Keratinocyte (primary cell): Measurements from ENCODE around the gene CDC20B. TPM values are rescaled to one million over a fixed set of nuclear protein-coding genes. Genes with fewer than 3 reads are reported as not detected.

ENCODE experiments used
- DNase-seq: peaks from one replicate; pipeline ENCODE4 v3.0.0-alpha.2; 2011; ENCODE audit warnings: low read depth, missing footprints, low spot score
- FAIRE-seq: peaks from 2 replicates; lab custom pipeline; 2011; peaks lifted over from hg19 to GRCh38; lab: Jason Lieb, UNC
- H2AFZ ChIP-seq: 2 replicates; pipeline ENCODE4 v1.6.0; 2012; ENCODE audit warnings: low read length, control low read depth, inconsistent platforms; ENCODE audit not compliant: control insufficient read depth
- H3K27ac ChIP-seq: 2 replicates; pipeline ENCODE4 v1.5.1; 2011; ENCODE audit warnings: low read length; ENCODE audit not compliant: control insufficient read depth, insufficient read depth
- H3K27me3 ChIP-seq: 3 replicates; pipeline ENCODE4 v1.6.0; 2011; ENCODE audit warnings: low read length; ENCODE audit not compliant: control insufficient read depth, insufficient read depth; ENCODE audit errors: extremely low read depth
- H3K36me3 ChIP-seq, 2 experiments: 2 replicates in 1 of 2; 3 replicates in 1 of 2; pipeline ENCODE4 v1.5.1; 2011; ENCODE audit warnings: low read length in 2 of 2, mild to moderate bottlenecking in 1 of 2; ENCODE audit not compliant: control insufficient read depth in 2 of 2, insufficient read depth in 2 of 2; ENCODE audit errors: extremely low read depth in 1 of 2
- H3K4me1 ChIP-seq: 3 replicates; pipeline ENCODE4 v1.5.1; 2011; ENCODE audit warnings: low read length; ENCODE audit not compliant: control insufficient read depth, insufficient read depth; ENCODE audit errors: extremely low read depth
- H3K4me2 ChIP-seq: 3 replicates; pipeline ENCODE4 v1.6.0; 2011; ENCODE audit warnings: low read depth, low read length; ENCODE audit not compliant: control insufficient read depth, insufficient read depth; ENCODE audit errors: extremely low read depth
- H3K4me3 ChIP-seq, 3 experiments: fragments of 200-600 bp in 1 of 3; sonication (generic) in 1 of 3; 2 replicates in 2 of 3; 3 replicates in 1 of 3; pipeline ENCODE4 v1.5.1; 2011 to 2016; ENCODE audit warnings: low read length in 3 of 3, mild to moderate bottlenecking in 3 of 3, control low read depth in 2 of 3, inconsistent platforms in 1 of 3, low read depth in 1 of 3, mixed read lengths in 1 of 3, mixed run types in 1 of 3, moderate library complexity in 1 of 3; ENCODE audit not compliant: control insufficient read depth in 2 of 3, insufficient read depth in 2 of 3; ENCODE audit errors: extremely low read depth in 1 of 3
- H3K79me2 ChIP-seq: 2 replicates; pipeline ENCODE4 v1.6.0; 2012; ENCODE audit warnings: low read length; ENCODE audit not compliant: control insufficient read depth, insufficient read depth
- H3K9ac ChIP-seq: 3 replicates; pipeline ENCODE4 v1.6.0; 2011; ENCODE audit warnings: low read length; ENCODE audit not compliant: control insufficient read depth, insufficient read depth; ENCODE audit errors: extremely low read depth
- H3K9me1 ChIP-seq: 3 replicates; pipeline ENCODE4 v1.6.0; 2011; ENCODE audit warnings: low read length; ENCODE audit not compliant: control insufficient read depth, insufficient read depth; ENCODE audit errors: extremely low read depth
- H3K9me3 ChIP-seq: 2 replicates; pipeline ENCODE4 v1.5.1; 2012; ENCODE audit warnings: low read depth, low read length; ENCODE audit not compliant: control insufficient read depth
- H4K20me1 ChIP-seq: 3 replicates; pipeline ENCODE4 v1.6.0; 2011; ENCODE audit warnings: low read length; ENCODE audit not compliant: control insufficient read depth, insufficient read depth; ENCODE audit errors: extremely low read depth
- EZH2 ChIP-seq: IDR thresholded peaks from one replicate; pipeline ENCODE4 v1.6.1; 2012; ENCODE audit warnings: inconsistent platforms, mild to moderate bottlenecking, low read length, moderate library complexity
- dilution Hi-C: fragments of 300-500 bp; cut with MboI; formaldehyde crosslinking; loops from one replicate; pipeline ENCODE4 v1.7.0; 2020; ENCODE audit warnings: low sequenced_read_pairs; ENCODE audit not compliant: extremely low pct_ligation_motif_present
- polyA plus RNA-seq, 5 experiments: library from polyadenylated mRNA; depleted of rRNA in 3 of 5; stranded (reverse) in 3 of 5; stranded (forward) in 1 of 5; unstranded in 1 of 5; fragments of >200 nt; gene quantifications; 1 replicate in 1 of 5; 2 replicates in 3 of 5; 3 replicates in 1 of 5; pipeline versions ENCODE4 v1.2.1 to v1.2.3, GENCODE V29; 2011 to 2012; ENCODE audit warnings: missing spikeins in 2 of 5, low read depth in 1 of 5, low replicate concordance in 1 of 5
- TF ChIP-seq, protein P1 (sequence below), 3 experiments: IDR thresholded peaks in 1 of 3; conservative IDR thresholded peaks in 1 of 3; optimal IDR thresholded peaks in 1 of 3; 2 replicates in 2 of 3; 3 replicates in 1 of 3; pipeline versions ENCODE3 to v1.5.1; 2011; ENCODE audit warnings: low read length in 3 of 3, mild to moderate bottlenecking in 3 of 3, moderate library complexity in 2 of 3, control low read depth in 1 of 3, inconsistent platforms in 1 of 3; ENCODE audit not compliant: insufficient read depth in 2 of 3; ENCODE audit errors: extremely low read depth in 1 of 3

CDC20B gene
- polyA plus RNA-seq, 1 donor (not counting 4 experiments of a cell fraction or from before 2014, with no cell fraction given), result 0.03 TPM

DNA sequence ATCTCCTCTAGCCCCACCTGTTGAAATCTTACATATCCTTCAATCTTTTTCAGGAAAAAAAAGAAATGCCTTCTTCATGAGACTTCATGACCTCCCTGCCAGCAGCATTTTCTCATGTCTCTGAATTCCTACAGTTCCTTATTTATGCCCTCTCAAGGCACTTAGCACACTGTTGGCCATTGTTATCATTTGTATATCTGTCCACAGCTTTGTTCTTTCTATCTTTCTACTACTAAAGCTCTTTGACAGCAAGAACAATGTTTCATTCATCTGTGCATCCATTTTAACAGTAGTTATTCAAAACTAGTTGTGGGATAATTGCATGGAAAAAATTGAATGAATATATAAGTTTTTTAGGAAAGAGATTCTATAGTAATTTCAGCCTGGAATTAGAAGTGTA lies 91.4 kb downstream of the CDC20B start:
- H3K9me3 ChIP-seq, result no peaks in the 10 kb centered on the region
- H3K9ac ChIP-seq, result no peak overlapping the region
- DNase-seq, result no peak
- dilution Hi-C loops, result no loop called here
- no peak overlapping the region for H3K4me2 ChIP-seq
- H2AFZ ChIP-seq, result no peak overlapping the region
- H3K36me3 ChIP-seq, result no peaks in the 10 kb centered on the region
- TF ChIP-seq, protein P1, sequence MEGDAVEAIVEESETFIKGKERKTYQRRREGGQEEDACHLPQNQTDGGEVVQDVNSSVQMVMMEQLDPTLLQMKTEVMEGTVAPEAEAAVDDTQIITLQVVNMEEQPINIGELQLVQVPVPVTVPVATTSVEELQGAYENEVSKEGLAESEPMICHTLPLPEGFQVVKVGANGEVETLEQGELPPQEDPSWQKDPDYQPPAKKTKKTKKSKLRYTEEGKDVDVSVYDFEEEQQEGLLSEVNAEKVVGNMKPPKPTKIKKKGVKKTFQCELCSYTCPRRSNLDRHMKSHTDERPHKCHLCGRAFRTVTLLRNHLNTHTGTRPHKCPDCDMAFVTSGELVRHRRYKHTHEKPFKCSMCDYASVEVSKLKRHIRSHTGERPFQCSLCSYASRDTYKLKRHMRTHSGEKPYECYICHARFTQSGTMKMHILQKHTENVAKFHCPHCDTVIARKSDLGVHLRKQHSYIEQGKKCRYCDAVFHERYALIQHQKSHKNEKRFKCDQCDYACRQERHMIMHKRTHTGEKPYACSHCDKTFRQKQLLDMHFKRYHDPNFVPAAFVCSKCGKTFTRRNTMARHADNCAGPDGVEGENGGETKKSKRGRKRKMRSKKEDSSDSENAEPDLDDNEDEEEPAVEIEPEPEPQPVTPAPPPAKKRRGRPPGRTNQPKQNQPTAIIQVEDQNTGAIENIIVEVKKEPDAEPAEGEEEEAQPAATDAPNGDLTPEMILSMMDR (optimal IDR thresholded peaks at IDR 0.05 in 1 of 3, IDR thresholded peaks at IDR 0.05 in 1 of 3, conservative IDR thresholded peaks at IDR 0.05 in 1 of 3; ENCODE audit: extremely low read depth in 1 of 3, insufficient read depth in 2 of 3, low read length in 3 of 3), result no peak
- TF ChIP-seq EZH2, result no peak
- H3K9me1 ChIP-seq, result no peaks in the 10 kb centered on the region
- H3K27me3 ChIP-seq, result no peaks in the 10 kb centered on the region
- no peaks in the 10 kb centered on the region for H3K79me2 ChIP-seq
- H3K4me1 ChIP-seq, result no peaks in the 10 kb centered on the region
- no peak overlapping the region for H3K4me3 ChIP-seq
- no peak overlapping the region for H3K27ac ChIP-seq
- H4K20me1 ChIP-seq, result no peaks in the 10 kb centered on the region
- no peak for FAIRE-seq

DNA sequence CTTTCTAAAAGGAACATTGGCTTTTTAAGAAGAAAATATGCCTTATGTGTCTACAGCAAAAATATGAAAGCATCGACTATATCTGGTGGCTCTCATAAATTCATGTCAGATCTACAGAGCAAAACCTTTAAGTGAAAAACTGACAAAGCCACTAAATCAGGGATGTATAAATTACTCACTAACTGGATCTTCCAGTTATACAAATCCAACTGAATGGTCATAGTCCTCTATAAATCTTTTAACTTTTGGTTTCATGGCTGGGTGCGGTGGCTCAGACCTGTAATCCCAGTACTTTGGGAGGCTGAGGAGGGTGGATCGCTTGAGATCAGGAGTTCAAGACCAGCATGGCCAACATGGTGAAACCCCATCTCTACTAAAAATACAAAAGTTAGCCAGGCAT lies 99.8 kb downstream of the CDC20B start:
- dilution Hi-C loops, result no loop called here
- Histone ChIP-seq H3K4me2 (no peak overlapping the region), H2AFZ (no peak overlapping the region), H3K4me3 (no peak overlapping the region), H3K9ac (no peak overlapping the region), H4K20me1 (no peaks in the 10 kb centered on the region), H3K36me3 (no peaks in the 10 kb centered on the region), H3K79me2 (no peaks in the 10 kb centered on the region), H3K9me3 (no peaks in the 10 kb centered on the region), H3K27ac (no peak overlapping the region), H3K9me1 (no peaks in the 10 kb centered on the region), H3K4me1 (no peaks in the 10 kb centered on the region), H3K27me3 (peaks cover 4% of the 10 kb centered on the region)
- FAIRE-seq, result no peak
- DNase-seq, result no peak
- no peak for TF ChIP-seq EZH2
- TF ChIP-seq, protein P1 (optimal IDR thresholded peaks at IDR 0.05 in 1 of 3, IDR thresholded peaks at IDR 0.05 in 1 of 3, conservative IDR thresholded peaks at IDR 0.05 in 1 of 3; ENCODE audit: extremely low read depth in 1 of 3, insufficient read depth in 2 of 3, low read length in 3 of 3), result no peak
